Osteoblast (primary cell): ENCODE data around the gene NTRK2. TPM values are rescaled to one million over a fixed set of nuclear protein-coding genes. Genes with fewer than 3 reads are reported as not detected.

ENCODE experiments used
- DNase-seq: peaks from one replicate; pipeline ENCODE4 v3.0.0; 2011; ENCODE audit warnings: low spot score, mixed read lengths; ENCODE audit not compliant: insufficient read length; ENCODE audit errors: missing footprints
- H2AFZ ChIP-seq: 2 replicates; pipeline ENCODE4 v1.6.0; 2011; ENCODE audit warnings: mild to moderate bottlenecking, low read length
- H3K27ac ChIP-seq: 2 replicates; pipeline ENCODE4 v1.5.1; 2011; ENCODE audit warnings: mild to moderate bottlenecking, low read depth, low read length, moderate library complexity
- H3K27me3 ChIP-seq: 2 replicates; pipeline ENCODE4 v1.6.0; 2012; ENCODE audit warnings: mild to moderate bottlenecking, control low read depth, inconsistent platforms, low read length, moderate library complexity; ENCODE audit not compliant: insufficient read depth
- H3K36me3 ChIP-seq: 2 replicates; pipeline ENCODE4 v1.5.1; 2011; ENCODE audit warnings: mild to moderate bottlenecking, low read length, control low read depth, moderate library complexity; ENCODE audit not compliant: insufficient read depth
- H3K4me1 ChIP-seq: 2 replicates; pipeline ENCODE4 v1.5.1; 2011; ENCODE audit warnings: mild to moderate bottlenecking, low read length, control low read depth, moderate library complexity; ENCODE audit not compliant: insufficient read depth
- H3K4me2 ChIP-seq: 2 replicates; pipeline ENCODE4 v1.6.0; 2011; ENCODE audit warnings: mild to moderate bottlenecking, low read length; ENCODE audit not compliant: insufficient read depth
- H3K4me3 ChIP-seq: fragments of 200-600 bp; sonication (generic); 3 replicates; pipeline ENCODE4 v1.5.1; 2012; ENCODE audit warnings: mild to moderate bottlenecking, low read length, inconsistent platforms; ENCODE audit not compliant: insufficient read depth
- H3K79me2 ChIP-seq: 2 replicates; pipeline ENCODE4 v1.6.0; 2012; ENCODE audit warnings: mild to moderate bottlenecking, low read length, control low read depth, inconsistent platforms; ENCODE audit not compliant: insufficient read depth
- H3K9me3 ChIP-seq: 2 replicates; pipeline ENCODE4 v1.5.1; 2011; ENCODE audit warnings: low read depth, low read length, control low read depth
- H4K20me1 ChIP-seq: 2 replicates; pipeline ENCODE4 v1.6.0; 2012; ENCODE audit warnings: mild to moderate bottlenecking, low read length, control low read depth; ENCODE audit not compliant: insufficient read depth
- CTCF ChIP-seq: IDR thresholded peaks from 2 replicates; pipeline ENCODE4 v1.5.1; 2011; ENCODE audit warnings: mild to moderate bottlenecking, low read depth, low read length, moderate library complexity; ENCODE audit errors: extremely low read depth
- total RNA-seq: library from RNA; depleted of rRNA; stranded (reverse); fragments of >200 nt; gene quantifications from 2 replicates; pipeline ENCODE4 v1.2.3, GENCODE V29; 2012

The NTRK2 gene
- total RNA-seq, 1 donor: 3.3 TPM

GRCh38 chr9:84939774-84940173 is 270.2 kb downstream of the NTRK2 start:
- H3K9me3 ChIP-seq: no peaks in the 10 kb centered on the region
- H4K20me1 ChIP-seq: no peaks in the 10 kb centered on the region
- H3K4me1 ChIP-seq: no peaks in the 10 kb centered on the region
- H3K36me3 ChIP-seq: no peaks in the 10 kb centered on the region
- TF ChIP-seq CTCF: no peak
- no peak overlapping the region for H2AFZ ChIP-seq
- H3K4me3 ChIP-seq: no peak overlapping the region
- H3K4me2 ChIP-seq: no peak overlapping the region
- H3K27ac ChIP-seq: no peak overlapping the region
- no peaks in the 10 kb centered on the region for H3K27me3 ChIP-seq
- DNase-seq: no peak
- H3K79me2 ChIP-seq: no peaks in the 10 kb centered on the region

- Histone ChIP-seq H3K4me2 (no peak overlapping the region), H3K4me3 (no peak overlapping the region), H3K4me1 (no peaks in the 10 kb centered on the region), H2AFZ (no peak overlapping the region), H3K27me3 (no peaks in the 10 kb centered on the region), H3K36me3 (no peaks in the 10 kb centered on the region), H3K79me2 (no peaks in the 10 kb centered on the region), H3K27ac (no peak overlapping the region), H3K9me3 (no peaks in the 10 kb centered on the region), H4K20me1 (no peaks in the 10 kb centered on the region)
- DNase-seq: no peak
- TF ChIP-seq CTCF: no peak
Measured at GRCh38 chr9:84940294-84940693, 270.8 kb downstream of the NTRK2 start.

- TF ChIP-seq CTCF: no peak
- DNase-seq: no peak
- no peaks in the 10 kb centered on the region for H3K36me3 ChIP-seq
- no peak overlapping the region for H3K4me3 ChIP-seq
- no peak overlapping the region for H3K27ac ChIP-seq
- no peak overlapping the region for H2AFZ ChIP-seq
- H3K79me2 ChIP-seq: no peaks in the 10 kb centered on the region
- H3K4me2 ChIP-seq: no peak overlapping the region
- H3K9me3 ChIP-seq: no peaks in the 10 kb centered on the region
- H3K27me3 ChIP-seq: no peaks in the 10 kb centered on the region
- no peaks in the 10 kb centered on the region for H3K4me1 ChIP-seq
- no peaks in the 10 kb centered on the region for H4K20me1 ChIP-seq
Measured at GRCh38 chr9:84941792-84942191, 272.3 kb downstream of the NTRK2 start.

GRCh38 chr9:84943482-84944050 is 274.0 kb downstream of the NTRK2 start:
- no peak overlapping the region for H3K4me2 ChIP-seq
- no peaks in the 10 kb centered on the region for H3K36me3 ChIP-seq
- no peaks in the 10 kb centered on the region for H4K20me1 ChIP-seq
- H3K79me2 ChIP-seq: no peaks in the 10 kb centered on the region
- DNase-seq: no peak
- TF ChIP-seq CTCF: no peak
- no peaks in the 10 kb centered on the region for H3K4me1 ChIP-seq
- H3K27me3 ChIP-seq: no peaks in the 10 kb centered on the region
- no peaks in the 10 kb centered on the region for H3K9me3 ChIP-seq
- no peak overlapping the region for H3K4me3 ChIP-seq
- H3K27ac ChIP-seq: no peak overlapping the region
- no peak overlapping the region for H2AFZ ChIP-seq
